BJ (cell line): Measurements from ENCODE around the gene PLCD1. TPM values are rescaled to one million over a fixed set of nuclear protein-coding genes. Genes with fewer than 3 reads are reported as not detected.
"Not testable (repeated sequence)": the region's sequence is repeated elsewhere in the genome, so short reads cannot be mapped to it uniquely, and the experiment has no call there.

Source experiments
- CTCF ChIA-PET: fragments of 350-600 bp; formaldehyde crosslinking; extraction: SDS; loops from one replicate; lab custom pipeline; 2021; ENCODE audit warnings: antibody characterized with exemption, inconsistent platforms; lab: Yijun Ruan, JAX
- POLR2A ChIA-PET: fragments of 300-600 bp; sonication (Branson Sonifier 250); formaldehyde crosslinking; extraction: SDS; loops from one replicate; lab custom pipeline; 2021; ENCODE audit warnings: antibody characterized with exemption; lab: Charles Lee
- DNase-seq: peaks from one replicate; pipeline ENCODE4 v3.0.0-alpha.2; 2011; ENCODE audit warnings: low read depth
- H3K27me3 ChIP-seq: 2 replicates; pipeline ENCODE4 v1.6.0; 2011; ENCODE audit warnings: low read length; ENCODE audit not compliant: control insufficient read depth, insufficient read depth
- H3K36me3 ChIP-seq: 2 replicates; pipeline ENCODE4 v1.5.1; 2011; ENCODE audit warnings: low read length; ENCODE audit not compliant: control insufficient read depth, insufficient read depth
- H3K4me3 ChIP-seq: 2 replicates; pipeline ENCODE4 v1.5.1; 2011; ENCODE audit warnings: low read depth, mild to moderate bottlenecking, control low read depth, low read length
- polyA plus RNA-seq: library from polyadenylated mRNA; depleted of rRNA; stranded (reverse); fragments of >200 nt; gene quantifications from 2 replicates; pipeline ENCODE4 v1.2.3, GENCODE V29; 2011
- TF ChIP-seq, protein P1 (sequence below): IDR thresholded peaks from 2 replicates; pipeline ENCODE4 v1.5.1; 2011; ENCODE audit warnings: low read depth, mild to moderate bottlenecking, control low read depth, inconsistent platforms, low read length, moderate library complexity; ENCODE audit not compliant: insufficient read depth

Gene PLCD1
- polyA plus RNA-seq, 1 experiment = 12.3 TPM

DNA sequence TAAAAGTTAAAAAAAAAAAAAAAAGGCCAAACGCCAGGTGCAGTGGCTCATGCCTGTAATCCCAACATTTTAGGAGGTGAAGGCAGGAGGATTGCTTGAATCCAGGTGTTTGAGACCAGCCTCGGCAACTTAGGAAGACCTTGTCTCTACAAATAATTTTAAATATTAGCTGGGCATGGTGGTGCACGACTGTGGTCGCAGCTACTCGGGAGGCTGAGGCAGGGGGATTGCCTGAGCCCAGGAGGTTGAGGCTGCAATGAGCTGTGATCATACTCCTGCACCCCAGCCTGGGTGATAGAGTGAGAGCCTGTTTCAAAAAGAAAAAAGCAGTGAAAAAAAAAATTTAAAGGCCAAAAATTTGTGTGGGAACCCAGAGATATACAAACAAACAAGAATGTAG, 6.8 kb upstream of the PLCD1 start:
- ChIA-PET POLR2A (no interaction called here), CTCF (interaction anchor here (0.7 kb wide), 1 partner anchor 32 kb away, joined by 3 read pairs; no protein-coding TSS in a partner anchor)
- H3K4me3 ChIP-seq = no peak overlapping the region
- TF ChIP-seq, protein P1, sequence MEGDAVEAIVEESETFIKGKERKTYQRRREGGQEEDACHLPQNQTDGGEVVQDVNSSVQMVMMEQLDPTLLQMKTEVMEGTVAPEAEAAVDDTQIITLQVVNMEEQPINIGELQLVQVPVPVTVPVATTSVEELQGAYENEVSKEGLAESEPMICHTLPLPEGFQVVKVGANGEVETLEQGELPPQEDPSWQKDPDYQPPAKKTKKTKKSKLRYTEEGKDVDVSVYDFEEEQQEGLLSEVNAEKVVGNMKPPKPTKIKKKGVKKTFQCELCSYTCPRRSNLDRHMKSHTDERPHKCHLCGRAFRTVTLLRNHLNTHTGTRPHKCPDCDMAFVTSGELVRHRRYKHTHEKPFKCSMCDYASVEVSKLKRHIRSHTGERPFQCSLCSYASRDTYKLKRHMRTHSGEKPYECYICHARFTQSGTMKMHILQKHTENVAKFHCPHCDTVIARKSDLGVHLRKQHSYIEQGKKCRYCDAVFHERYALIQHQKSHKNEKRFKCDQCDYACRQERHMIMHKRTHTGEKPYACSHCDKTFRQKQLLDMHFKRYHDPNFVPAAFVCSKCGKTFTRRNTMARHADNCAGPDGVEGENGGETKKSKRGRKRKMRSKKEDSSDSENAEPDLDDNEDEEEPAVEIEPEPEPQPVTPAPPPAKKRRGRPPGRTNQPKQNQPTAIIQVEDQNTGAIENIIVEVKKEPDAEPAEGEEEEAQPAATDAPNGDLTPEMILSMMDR = no peak
- no peaks in the 10 kb centered on the region for H3K36me3 ChIP-seq
- DNase-seq = no peak
- 0 out of 2 replicates have a peak, but pooled peaks cover 2% of the 10 kb centered on the region for H3K27me3 ChIP-seq

DNA sequence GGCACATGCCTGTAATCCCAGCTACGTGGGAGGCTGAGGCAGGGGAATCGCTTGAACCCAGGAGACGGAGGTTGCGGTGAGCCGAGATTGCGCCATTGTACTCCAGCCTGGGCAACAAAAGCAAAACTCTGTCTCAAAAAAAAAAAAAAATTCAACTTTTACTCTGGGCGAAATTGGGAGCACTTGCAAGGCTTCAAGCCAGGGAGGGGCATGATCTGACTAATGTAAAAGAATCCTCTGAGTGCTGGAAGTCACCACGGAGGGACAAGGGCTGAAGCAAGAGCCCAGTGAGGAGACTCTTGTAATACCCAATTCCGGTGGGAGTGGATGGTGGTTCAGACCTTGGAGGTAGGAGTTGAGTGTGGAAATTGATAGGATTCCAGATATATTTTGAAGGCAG, 4.9 kb upstream of the PLCD1 start:
- H3K4me3 ChIP-seq, H3K36me3 ChIP-seq, DNase-seq, H3K27me3 ChIP-seq, POLR2A ChIA-PET: not testable (repeated sequence)
- CTCF ChIA-PET = interaction anchor here (0.8 kb wide), 1 partner anchor 23 kb away, joined by 3 read pairs; no protein-coding TSS in a partner anchor

DNA sequence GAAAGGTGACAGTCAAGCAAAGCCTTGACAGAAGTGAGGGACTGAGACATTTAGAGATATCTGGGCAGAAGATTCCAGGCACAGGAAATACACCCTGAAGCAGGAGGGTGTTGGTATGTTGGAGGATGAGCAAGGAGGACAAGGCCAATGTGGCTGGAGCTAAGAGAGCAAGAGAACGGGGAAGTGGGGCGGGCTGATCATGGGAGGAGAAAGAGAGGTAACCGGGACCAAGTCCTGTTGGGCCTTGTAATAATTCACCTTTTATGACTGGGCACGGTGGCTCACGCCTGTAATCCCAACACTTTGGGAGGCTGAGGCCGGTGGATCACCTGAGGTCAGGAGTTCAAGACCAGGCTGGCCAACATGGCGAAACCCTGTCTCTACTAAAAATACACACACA, 4.1 kb upstream of the PLCD1 start:
- DNase-seq, POLR2A ChIA-PET, H3K27me3 ChIP-seq, H3K36me3 ChIP-seq, CTCF ChIA-PET, H3K4me3 ChIP-seq: not testable (repeated sequence)

DNA sequence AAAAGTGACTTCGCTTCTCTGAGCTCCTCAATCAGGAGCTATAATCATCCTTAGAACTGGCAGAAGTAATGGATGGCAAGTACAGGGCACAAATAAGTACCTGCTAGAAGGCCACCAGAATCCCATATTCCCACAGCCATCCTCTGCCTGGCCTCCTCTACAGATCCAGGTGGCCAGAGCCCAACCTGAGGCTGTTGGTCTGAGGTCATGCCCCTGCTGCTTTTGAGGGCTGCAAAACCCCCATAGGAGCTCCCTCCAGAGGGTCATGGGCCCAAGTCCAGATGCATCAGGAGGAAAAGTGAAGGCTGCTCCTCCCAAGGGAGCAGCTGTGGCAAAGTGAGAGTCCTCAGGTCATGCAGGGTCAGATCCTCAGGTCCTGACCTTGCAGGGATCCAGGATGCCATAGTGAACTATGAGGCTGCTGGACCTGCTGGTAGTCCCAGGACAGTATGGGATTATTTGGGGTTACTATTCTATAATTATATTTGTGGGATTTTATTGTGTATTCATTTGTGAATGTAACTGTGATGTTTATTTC, 3.0 kb upstream of the PLCD1 start:
- Histone ChIP-seq H3K36me3 (no peaks in the 10 kb centered on the region), H3K4me3 (no peak overlapping the region), H3K27me3 (no peaks in the 10 kb centered on the region)
- CTCF ChIA-PET = no interaction called here
- no peak for DNase-seq
- POLR2A ChIA-PET = no interaction called here
- TF ChIP-seq, protein P1 = no peak

DNA sequence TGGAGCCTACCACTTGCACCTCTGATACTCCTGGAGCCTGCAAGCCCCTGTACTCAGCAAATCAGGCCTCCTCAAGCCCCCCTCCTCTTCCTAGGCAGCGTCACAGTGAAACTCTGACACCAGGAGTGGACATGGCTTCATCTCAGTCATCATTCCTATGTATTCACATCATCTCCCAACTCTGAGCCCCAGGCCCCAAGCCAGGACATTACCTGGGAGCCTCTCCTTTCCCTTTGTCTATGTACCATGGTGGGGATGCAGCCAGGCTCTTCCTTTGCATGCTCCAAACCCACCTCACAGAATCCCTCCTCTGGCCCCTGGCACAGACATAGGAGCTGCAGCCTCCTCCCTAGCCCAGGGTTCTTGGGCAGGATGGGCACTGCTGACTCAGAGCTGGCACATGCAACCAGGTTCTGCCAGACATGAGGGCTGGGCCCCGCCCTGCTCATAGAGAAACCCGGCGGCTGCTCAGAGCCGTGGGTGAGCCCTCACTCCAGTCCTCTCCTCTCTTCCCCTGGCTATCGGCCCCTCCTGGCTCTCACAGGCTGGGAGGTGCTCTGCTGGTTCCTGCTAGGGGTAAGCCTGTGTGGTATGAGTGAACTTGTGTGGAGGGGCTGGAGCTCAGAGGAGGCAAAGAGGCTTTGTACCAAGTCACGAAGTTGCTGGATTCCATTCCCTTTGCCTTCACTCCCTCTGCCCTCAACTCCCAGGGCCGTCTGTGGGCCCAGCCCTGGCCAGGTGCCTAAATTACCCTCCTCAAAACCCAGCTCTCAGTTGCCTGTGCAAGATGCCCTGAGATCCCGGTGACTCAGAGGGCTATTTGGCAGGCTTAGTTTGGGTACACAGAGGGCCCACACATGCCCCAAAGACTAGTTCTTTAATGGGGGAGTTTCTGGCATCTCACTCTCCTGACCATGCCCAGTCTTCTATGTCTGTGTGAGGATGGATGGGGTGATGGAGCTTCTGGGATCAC, 1.9 kb upstream of the PLCD1 start:
- H3K27me3 ChIP-seq = no peaks in the 10 kb centered on the region
- TF ChIP-seq, protein P1 = no peak
- no peak for DNase-seq
- H3K4me3 ChIP-seq = no peak overlapping the region
- no peaks in the 10 kb centered on the region for H3K36me3 ChIP-seq
- POLR2A ChIA-PET = no interaction called here
- CTCF ChIA-PET = no interaction called here
